ENCODE results near the gene GALNTL6. TPM values are rescaled to one million over a fixed set of nuclear protein-coding genes. Genes with fewer than 3 reads are reported as not detected.
"Not testable (repeated sequence)": the region's sequence is repeated elsewhere in the genome, so short reads cannot be mapped to it uniquely, and the experiment has no call there.

The GALNTL6 gene
- total RNA-seq, 1 donor from 2014 or later: not detected

GRCh38 chr4:172707622-172708021 lies 894.4 kb downstream of the GALNTL6 start:
- intact Hi-C loops (cut with micrococcal nuclease): no loop called here
- H3K4me3 Mint-ChIP-seq: no peak overlapping the region
- no peak for DNase-seq
- H3K36me3 Mint-ChIP-seq (ENCODE audit: low read depth): no peaks in the 10 kb centered on the region
- no peak overlapping the region for H3K27ac Mint-ChIP-seq
- peaks cover 8% of the 10 kb centered on the region for H3K9me3 Mint-ChIP-seq
- no peaks in the 10 kb centered on the region for H3K4me1 Mint-ChIP-seq
- no peaks in the 10 kb centered on the region for H3K27me3 Mint-ChIP-seq

DNA sequence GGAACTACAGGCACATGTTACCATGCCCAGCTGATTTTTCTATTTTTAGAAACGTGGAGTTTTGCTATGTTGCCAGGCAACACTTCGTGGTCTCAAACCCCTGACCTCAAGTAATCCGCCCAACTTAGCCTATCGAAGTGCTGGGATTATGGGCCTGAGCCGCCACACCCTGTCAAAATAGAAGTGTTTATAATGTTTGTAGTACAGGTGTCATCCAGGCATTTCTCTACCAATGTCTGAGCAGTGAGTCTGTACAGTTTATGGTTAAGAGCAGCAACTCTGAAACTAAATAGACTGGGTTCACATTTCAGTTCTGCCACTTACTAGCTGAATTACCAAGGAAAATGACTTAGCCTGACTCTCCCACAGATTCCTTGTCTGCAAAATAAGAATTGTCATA lies 895.0 kb downstream of the GALNTL6 start:
- intact Hi-C loops (cut with micrococcal nuclease): no loop called here
- no peak overlapping the region for H3K27ac Mint-ChIP-seq
- no peak for DNase-seq
- peaks cover 8% of the 10 kb centered on the region for H3K9me3 Mint-ChIP-seq
- H3K4me3 Mint-ChIP-seq: no peak overlapping the region
- no peaks in the 10 kb centered on the region for H3K27me3 Mint-ChIP-seq
- H3K36me3 Mint-ChIP-seq (ENCODE audit: low read depth): no peaks in the 10 kb centered on the region
- no peaks in the 10 kb centered on the region for H3K4me1 Mint-ChIP-seq

DNA sequence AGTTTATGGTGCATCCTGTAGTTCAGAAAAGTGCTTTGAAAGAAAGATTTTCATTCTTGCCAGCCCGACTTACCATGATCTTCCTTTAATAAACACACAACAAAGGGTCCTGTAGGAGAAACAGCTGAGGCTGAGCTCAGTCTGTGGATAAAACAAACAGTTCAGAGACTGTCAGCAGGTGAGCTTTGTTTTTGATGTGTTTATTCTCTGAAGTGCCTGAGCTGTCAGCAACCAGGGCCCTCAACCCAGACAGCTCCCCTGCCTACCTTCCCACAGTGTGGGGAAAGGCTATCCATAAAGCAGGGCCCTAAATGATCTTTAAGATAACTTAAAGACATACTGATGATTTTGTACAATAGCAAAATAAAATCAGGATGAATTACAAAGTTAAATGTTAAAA lies 896.2 kb downstream of the GALNTL6 start:
- no peak overlapping the region for H3K4me3 Mint-ChIP-seq
- H3K27ac Mint-ChIP-seq: no peak overlapping the region
- intact Hi-C loops (cut with micrococcal nuclease): no loop called here
- DNase-seq: no peak
- H3K4me1 Mint-ChIP-seq: no peaks in the 10 kb centered on the region
- peaks cover 8% of the 10 kb centered on the region for H3K9me3 Mint-ChIP-seq
- H3K27me3 Mint-ChIP-seq: no peaks in the 10 kb centered on the region
- H3K36me3 Mint-ChIP-seq (ENCODE audit: low read depth): no peaks in the 10 kb centered on the region

DNA sequence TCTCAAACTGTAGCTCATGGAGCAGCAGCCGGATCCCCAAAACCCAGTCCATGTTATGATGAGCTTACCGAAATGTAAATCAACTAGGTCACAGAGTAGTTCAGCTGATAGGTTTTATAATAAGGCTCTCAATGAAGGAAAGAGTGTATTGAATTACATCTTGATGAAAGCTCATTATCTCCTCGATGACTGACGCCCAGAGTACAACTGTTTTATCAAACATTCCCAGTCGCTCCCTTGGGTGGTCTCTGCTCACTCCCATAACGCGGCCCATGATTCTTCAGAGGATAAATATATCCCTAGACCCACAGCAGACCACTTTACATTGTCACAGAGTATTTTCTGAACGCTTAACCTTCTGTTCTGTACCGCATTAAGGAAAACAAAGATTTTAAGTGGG lies 903.1 kb downstream of the GALNTL6 start:
- DNase-seq: no peak
- Mint-ChIP-seq H3K9me3 (no peaks in the 10 kb centered on the region), H3K27me3 (no peaks in the 10 kb centered on the region), H3K36me3 (ENCODE audit: low read depth) (no peaks in the 10 kb centered on the region), H3K4me1 (no peaks in the 10 kb centered on the region), H3K4me3 (no peak overlapping the region), H3K27ac (no peak overlapping the region)
- intact Hi-C loops (cut with micrococcal nuclease): no loop called here

DNA sequence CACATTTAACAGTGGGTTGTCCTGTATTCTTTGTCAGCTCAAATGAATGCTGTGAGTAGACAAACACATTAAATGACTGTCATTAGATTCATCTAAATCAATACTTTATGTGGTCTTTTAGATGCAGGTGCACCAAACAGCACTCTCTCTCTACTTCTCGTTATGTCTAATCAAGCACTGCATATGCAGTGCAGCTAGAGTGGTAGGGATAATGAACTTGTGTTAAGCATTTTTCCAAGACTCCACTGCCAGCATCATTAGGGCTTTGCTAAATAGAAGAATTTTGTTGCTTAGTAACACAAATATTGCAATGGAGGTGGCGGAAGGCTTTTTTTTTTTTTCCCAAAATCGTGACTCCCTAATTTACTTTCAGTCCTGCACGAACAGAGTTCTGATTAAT lies 908.5 kb downstream of the GALNTL6 start:
- no peak for DNase-seq
- intact Hi-C loops (cut with micrococcal nuclease): no loop called here
- Mint-ChIP-seq H3K27ac (no peak overlapping the region), H3K4me3 (no peak overlapping the region), H3K36me3 (ENCODE audit: low read depth) (no peaks in the 10 kb centered on the region), H3K4me1 (no peaks in the 10 kb centered on the region), H3K27me3 (no peaks in the 10 kb centered on the region), H3K9me3 (no peaks in the 10 kb centered on the region)

DNA sequence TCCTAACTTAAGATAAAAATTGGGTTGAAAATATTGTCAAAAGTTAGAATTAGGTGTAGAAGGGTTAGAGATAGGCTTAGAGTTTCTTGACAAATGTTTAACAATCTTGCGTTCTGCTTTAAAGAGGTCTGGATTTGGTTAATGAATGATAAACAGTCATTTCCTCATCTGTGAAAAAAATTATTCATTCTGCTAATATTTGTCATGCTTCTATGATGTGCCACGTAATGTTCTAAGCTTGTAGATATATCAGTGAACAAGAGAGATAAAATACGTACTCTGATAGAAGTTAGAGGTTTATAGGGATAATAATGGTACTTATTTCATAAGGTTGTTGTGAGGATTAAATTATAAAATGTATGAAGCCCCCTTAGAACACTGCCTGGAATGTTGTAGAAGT lies 912.4 kb downstream of the GALNTL6 start:
- intact Hi-C loops (cut with micrococcal nuclease): no loop called here
- Mint-ChIP-seq H3K4me1 (no peaks in the 10 kb centered on the region), H3K27ac (no peak overlapping the region), H3K9me3 (no peaks in the 10 kb centered on the region), H3K27me3 (no peaks in the 10 kb centered on the region), H3K4me3 (no peak overlapping the region), H3K36me3 (ENCODE audit: low read depth) (no peaks in the 10 kb centered on the region)
- no peak for DNase-seq

DNA sequence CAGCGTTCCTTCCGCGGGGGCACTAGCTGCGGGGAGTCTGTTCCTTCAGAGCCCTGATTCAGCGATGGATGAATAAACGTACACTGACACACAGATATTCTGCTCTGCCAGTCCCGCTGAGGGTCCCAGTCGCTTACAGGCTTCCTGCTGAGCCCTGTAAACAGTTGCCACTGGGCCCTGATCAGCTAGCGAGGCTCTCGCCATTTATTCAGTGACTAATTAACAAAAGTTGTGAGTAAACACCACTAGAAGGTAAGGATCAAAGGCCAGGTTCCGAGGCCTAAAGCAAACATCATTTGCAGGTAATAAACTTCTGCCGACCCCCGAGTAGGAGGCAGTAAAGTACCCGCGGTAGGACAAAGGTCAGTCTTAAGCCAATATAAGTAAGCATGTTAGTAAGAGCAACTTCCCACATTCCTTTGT lies 912.8 kb downstream of the GALNTL6 start:
- no peaks in the 10 kb centered on the region for H3K27me3 Mint-ChIP-seq
- H3K4me3 Mint-ChIP-seq: no peak overlapping the region
- no peak for DNase-seq
- H3K9me3 Mint-ChIP-seq: no peaks in the 10 kb centered on the region
- no peaks in the 10 kb centered on the region for H3K36me3 Mint-ChIP-seq (ENCODE audit: low read depth)
- no peaks in the 10 kb centered on the region for H3K4me1 Mint-ChIP-seq
- intact Hi-C loops (cut with micrococcal nuclease): no loop called here
- no peak overlapping the region for H3K27ac Mint-ChIP-seq

GRCh38 chr4:172727631-172728030 lies 914.4 kb downstream of the GALNTL6 start:
- Mint-ChIP-seq H3K4me3 (no peak overlapping the region), H3K9me3 (no peaks in the 10 kb centered on the region), H3K4me1 (no peaks in the 10 kb centered on the region), H3K36me3 (ENCODE audit: low read depth) (no peaks in the 10 kb centered on the region), H3K27ac (no peak overlapping the region), H3K27me3 (no peaks in the 10 kb centered on the region)
- DNase-seq: no peak
- intact Hi-C loops (cut with micrococcal nuclease): no loop called here

DNA sequence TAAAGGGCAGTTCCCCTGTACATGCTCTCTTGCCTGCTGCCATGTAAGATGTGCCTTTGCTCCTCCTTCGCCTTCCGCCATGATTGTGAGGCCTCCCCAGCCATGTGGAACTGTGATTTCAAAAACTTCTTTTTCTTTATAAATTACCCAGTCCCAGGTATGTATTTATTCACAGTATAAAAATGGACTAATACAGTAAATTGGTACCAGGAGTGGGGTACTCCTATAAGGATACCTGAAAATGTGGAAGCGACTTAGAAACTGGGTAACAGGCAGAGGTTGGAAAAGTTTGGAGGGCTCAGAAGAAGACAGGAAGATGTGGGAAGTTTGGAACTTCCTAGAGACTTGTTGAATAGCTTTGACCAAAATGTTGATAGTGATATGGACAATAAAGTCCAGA lies 920.4 kb downstream of the GALNTL6 start:
- H3K4me1 Mint-ChIP-seq; H3K27me3 Mint-ChIP-seq; H3K36me3 Mint-ChIP-seq (ENCODE audit: low read depth); H3K4me3 Mint-ChIP-seq; DNase-seq; intact Hi-C loops (cut with micrococcal nuclease); H3K27ac Mint-ChIP-seq: not testable (repeated sequence)
- H3K9me3 Mint-ChIP-seq: peaks cover 19% of the 10 kb centered on the region

DNA sequence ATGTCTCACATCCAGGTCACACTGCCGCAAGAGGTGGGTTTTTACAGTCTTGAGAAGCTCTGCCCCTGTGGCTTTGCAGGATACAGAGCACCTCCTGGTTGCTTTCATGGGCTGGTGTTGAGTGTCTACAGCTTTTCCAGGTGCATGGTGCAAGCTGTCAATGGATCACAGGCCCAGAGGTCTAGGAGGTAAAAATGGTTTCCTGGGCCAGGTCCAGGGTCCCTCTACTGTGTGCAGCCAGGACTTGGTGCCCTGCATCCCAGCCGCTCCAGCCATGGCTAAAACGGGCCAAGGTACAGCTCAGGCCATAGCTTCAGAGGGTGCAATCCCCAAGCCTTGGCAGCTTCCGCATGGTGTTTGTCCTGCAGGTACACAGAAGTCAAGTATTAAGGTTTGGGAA lies 921.4 kb downstream of the GALNTL6 start:
- no peak for DNase-seq
- no peaks in the 10 kb centered on the region for H3K4me1 Mint-ChIP-seq
- intact Hi-C loops (cut with micrococcal nuclease): no loop called here
- no peaks in the 10 kb centered on the region for H3K36me3 Mint-ChIP-seq (ENCODE audit: low read depth)
- no peak overlapping the region for H3K4me3 Mint-ChIP-seq
- H3K9me3 Mint-ChIP-seq: peaks cover 19% of the 10 kb centered on the region
- no peak overlapping the region for H3K27ac Mint-ChIP-seq
- H3K27me3 Mint-ChIP-seq: no peaks in the 10 kb centered on the region

DNA sequence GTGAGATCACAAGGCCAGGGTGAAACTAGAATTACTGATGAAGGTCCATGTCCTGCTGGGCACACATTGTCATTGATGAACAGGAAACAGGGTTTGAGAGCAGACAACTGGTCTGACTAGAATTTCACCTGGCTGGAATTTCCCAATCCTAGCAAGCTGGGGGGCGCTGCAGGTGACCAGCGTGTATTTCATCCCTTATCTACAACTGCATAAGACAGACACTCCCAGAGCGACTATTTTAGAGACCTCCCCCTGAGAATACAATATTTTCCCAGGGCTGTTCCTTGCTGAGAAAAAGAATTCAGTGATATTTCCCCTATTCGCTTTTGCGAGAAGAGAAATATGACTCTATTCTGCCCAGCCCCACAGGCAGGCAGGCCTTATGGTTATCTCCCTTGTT lies 922.8 kb downstream of the GALNTL6 start:
- H3K27me3 Mint-ChIP-seq: no peaks in the 10 kb centered on the region
- H3K4me1 Mint-ChIP-seq: no peaks in the 10 kb centered on the region
- H3K9me3 Mint-ChIP-seq: peaks cover 24% of the 10 kb centered on the region
- H3K36me3 Mint-ChIP-seq (ENCODE audit: low read depth): no peaks in the 10 kb centered on the region
- no peak for DNase-seq
- no peak overlapping the region for H3K27ac Mint-ChIP-seq
- intact Hi-C loops (cut with micrococcal nuclease): no loop called here
- H3K4me3 Mint-ChIP-seq: no peak overlapping the region

- intact Hi-C loops (cut with micrococcal nuclease): no loop called here
- DNase-seq: no peak
- Mint-ChIP-seq H3K9me3 (peaks cover 11% of the 10 kb centered on the region), H3K4me1 (no peaks in the 10 kb centered on the region), H3K4me3 (no peak overlapping the region), H3K36me3 (ENCODE audit: low read depth) (no peaks in the 10 kb centered on the region), H3K27ac (no peak overlapping the region), H3K27me3 (no peaks in the 10 kb centered on the region)
Measured at GRCh38 chr4:172740434-172740833, 927.2 kb downstream of the GALNTL6 start.

DNA sequence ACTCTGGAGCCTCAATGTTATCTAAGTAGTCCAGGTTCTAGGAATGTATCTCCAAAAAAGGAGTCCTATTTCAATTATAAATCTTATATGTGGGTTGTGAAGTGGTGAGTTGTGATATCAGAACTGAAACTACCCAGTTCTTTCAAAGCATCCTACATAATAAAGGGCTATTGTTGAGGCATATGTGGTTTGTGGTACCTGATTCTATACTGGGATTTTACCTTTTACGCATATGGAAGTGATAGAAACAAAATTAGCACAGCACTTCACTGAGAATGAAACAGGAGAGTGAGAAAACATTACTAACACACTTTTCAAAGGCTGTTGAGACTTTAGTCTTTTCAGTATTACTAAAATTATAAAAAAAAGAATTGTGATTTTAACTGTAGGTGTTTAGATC lies 937.7 kb downstream of the GALNTL6 start:
- Mint-ChIP-seq H3K36me3 (ENCODE audit: low read depth) (no peaks in the 10 kb centered on the region), H3K27me3 (no peaks in the 10 kb centered on the region), H3K4me3 (no peak overlapping the region), H3K9me3 (no peaks in the 10 kb centered on the region), H3K27ac (no peak overlapping the region), H3K4me1 (no peaks in the 10 kb centered on the region)
- no peak for DNase-seq
- intact Hi-C loops (cut with micrococcal nuclease): no loop called here

DNA sequence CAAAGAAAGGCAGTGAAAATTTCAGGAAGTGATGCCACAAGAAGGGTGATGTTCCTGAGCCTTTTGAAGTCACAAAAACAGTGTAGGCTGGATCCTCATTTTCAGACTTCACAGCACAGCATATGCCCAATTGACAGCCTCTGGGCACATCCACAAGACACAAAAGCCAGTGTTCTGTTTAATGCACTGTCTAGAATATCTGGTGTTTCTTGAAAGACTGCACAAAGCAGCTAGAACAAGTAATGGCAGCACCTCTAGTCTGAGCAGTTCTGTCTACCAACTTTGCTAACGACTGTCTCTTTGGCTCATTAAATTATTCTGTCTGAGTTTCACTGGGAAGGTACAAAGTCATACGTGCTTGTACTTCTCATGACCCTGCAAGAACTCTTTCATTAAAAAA lies 938.3 kb downstream of the GALNTL6 start:
- Mint-ChIP-seq H3K9me3 (no peaks in the 10 kb centered on the region), H3K36me3 (ENCODE audit: low read depth) (no peaks in the 10 kb centered on the region), H3K4me3 (no peak overlapping the region), H3K4me1 (no peaks in the 10 kb centered on the region), H3K27me3 (no peaks in the 10 kb centered on the region), H3K27ac (no peak overlapping the region)
- intact Hi-C loops (cut with micrococcal nuclease): no loop called here
- no peak for DNase-seq

DNA sequence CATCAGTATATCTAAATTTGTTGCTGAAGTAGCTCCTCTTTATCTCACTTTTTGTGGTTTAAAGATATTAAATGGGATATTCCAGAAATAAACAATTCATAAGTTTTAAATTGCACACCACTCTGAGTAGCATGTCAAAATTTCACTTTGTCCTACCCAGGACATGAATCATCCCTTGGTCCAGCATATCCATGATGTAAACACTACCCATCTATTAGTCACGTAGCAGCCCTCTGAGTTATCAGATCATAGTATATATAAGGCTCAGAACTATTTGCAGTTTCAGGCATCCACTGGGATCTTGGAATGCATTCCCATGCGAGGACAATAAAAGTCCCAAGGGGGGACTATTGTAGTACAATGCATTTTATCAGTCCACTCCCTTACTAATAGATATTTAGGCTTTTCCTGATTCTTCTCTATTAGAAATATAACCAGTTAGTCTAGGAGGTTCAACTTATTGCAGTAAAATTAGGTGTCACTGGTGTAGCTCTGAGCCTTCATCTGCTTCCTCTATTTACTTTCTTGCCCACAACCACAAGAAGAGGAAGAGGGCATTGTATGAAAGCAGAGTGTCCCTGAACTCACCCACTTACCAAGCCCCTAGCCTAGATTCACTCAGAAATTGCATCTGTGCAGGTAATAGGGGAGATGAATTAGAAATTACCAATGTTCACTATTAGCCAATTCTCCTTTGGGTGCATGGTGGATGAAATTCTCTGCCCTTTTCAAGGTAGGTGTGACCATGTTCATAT lies 945.6 kb downstream of the GALNTL6 start:
- intact Hi-C loops (cut with micrococcal nuclease): no loop called here
- Mint-ChIP-seq H3K4me1 (no peaks in the 10 kb centered on the region), H3K36me3 (ENCODE audit: low read depth) (no peaks in the 10 kb centered on the region), H3K4me3 (no peak overlapping the region), H3K9me3 (no peaks in the 10 kb centered on the region), H3K27me3 (no peaks in the 10 kb centered on the region), H3K27ac (no peak overlapping the region)
- DNase-seq: no peak

Data from activated CD4-positive, alpha-beta T cell treated with anti-CD3 and anti-CD28 coated beads, Interleukin-2, amount 10 ng/mL, durations not matched to agents 24 days and 14 days (primary cell).